GF-D8 (cell line): ENCODE results near the gene FKBP8.
A peak's percentile ranks its signal among the peaks of the same experiment; 100 is the strongest.
"Not testable (repeated sequence)": the region's sequence is repeated elsewhere in the genome, so short reads cannot be mapped to it uniquely, and the experiment has no call there.

ENCODE experiments used
- DNase-seq: peaks from one replicate; lab custom pipeline; 2025; lab: John Stamatoyannopoulos, UW

The FKBP8 gene

DNA sequence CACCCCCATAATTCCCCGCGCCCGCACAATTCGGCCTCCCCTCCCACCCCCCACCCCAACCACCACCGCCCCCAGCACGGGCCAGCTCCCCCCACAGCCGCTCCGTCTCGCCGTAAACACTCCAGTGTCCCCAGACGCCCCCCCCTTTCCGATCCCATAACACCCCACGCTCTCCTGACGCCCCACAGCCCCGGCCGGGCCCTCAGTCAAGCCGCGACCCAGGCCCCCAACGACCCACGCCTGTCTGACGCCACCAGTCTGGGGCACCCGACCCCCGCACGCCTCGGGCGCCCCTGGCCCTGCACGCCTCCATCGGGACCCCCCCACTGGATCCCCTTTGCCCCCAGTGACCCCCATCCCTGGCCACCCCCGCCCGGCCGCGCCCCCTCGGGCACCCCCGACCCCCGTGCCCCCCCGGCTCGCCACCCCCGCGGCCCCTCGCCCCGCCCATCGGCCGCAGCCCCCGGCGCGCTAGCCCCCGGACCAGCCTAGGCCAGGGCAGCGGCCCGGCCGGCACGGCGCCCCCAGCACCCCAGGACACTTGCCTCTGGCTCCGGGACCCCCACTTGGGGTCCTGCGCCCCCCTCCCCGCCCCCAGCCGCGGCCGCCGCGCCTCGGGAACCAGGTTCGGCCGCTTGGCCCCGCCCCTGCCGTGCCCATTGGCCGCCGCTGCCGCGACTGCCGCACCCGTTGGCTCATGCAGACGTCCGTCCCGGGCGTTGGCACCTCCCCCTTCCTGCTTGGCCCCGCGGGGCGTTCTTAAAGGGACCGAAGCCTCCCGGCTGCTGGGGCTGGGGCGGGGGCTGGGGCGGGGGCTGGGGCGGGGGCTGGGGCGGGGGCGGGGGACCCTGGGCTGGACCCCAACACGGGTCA, at the start of gene FKBP8:
Gene FKBP8, minus strand, starts transcription at position 633 of the 873 bp plus-strand sequence. CDS start 1,603 bp downstream, outside the sequence.
- peak; percentile 53 for DNase-seq

DNA sequence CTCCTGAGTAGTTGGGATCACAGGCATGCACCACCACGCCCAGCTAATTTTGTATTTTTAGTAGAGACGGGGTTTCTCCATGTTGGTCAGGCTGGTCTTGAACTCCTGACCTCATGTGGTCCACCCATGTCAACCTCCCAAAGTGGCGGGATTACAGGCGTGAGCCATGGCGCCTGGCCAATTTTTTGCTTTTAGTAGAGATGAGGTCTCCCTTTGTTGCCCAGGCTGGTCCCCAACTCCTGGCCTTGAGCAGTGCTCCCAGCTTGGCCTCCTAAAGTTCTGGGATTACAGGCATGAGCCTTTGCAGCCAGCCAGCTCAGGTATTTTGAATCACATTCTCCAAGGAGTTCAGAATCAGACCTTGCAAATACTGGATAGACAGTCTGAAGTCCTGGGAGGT, 49.4 kb upstream of the FKBP8 start:
- DNase-seq: not testable (repeated sequence)

DNA sequence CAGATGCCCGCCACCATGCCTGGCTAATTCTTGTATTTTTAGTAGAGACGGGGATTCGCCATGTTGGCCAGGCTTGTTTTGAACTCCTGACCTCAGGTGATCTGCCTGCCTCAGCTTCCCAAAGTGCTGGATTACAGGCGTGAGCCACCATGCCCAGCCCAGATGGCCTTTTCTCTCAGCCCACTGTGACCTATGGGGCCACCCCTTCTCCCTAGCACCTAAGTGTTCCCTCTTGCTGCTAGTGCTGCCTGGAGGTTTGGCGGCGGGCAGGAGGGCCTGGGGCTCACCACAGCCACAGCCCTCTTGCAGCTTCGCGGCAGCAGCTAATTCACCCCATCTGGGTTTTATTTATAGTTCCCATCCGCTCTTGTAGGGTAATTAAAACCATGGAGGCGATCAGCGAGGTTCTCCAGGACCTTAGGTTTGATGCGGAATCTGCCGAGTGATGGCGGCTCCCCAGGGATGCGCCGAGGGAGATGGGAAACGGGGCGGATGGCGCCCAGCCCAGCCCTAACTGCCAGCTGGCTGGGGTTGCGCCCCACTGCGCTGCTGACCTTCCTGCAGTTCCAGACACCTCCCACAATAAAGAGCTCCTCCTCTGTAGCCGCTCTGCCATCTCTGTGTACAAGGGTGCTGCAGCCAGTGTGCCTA, 48.5 kb upstream of the FKBP8 start:
- no peak for DNase-seq

DNA sequence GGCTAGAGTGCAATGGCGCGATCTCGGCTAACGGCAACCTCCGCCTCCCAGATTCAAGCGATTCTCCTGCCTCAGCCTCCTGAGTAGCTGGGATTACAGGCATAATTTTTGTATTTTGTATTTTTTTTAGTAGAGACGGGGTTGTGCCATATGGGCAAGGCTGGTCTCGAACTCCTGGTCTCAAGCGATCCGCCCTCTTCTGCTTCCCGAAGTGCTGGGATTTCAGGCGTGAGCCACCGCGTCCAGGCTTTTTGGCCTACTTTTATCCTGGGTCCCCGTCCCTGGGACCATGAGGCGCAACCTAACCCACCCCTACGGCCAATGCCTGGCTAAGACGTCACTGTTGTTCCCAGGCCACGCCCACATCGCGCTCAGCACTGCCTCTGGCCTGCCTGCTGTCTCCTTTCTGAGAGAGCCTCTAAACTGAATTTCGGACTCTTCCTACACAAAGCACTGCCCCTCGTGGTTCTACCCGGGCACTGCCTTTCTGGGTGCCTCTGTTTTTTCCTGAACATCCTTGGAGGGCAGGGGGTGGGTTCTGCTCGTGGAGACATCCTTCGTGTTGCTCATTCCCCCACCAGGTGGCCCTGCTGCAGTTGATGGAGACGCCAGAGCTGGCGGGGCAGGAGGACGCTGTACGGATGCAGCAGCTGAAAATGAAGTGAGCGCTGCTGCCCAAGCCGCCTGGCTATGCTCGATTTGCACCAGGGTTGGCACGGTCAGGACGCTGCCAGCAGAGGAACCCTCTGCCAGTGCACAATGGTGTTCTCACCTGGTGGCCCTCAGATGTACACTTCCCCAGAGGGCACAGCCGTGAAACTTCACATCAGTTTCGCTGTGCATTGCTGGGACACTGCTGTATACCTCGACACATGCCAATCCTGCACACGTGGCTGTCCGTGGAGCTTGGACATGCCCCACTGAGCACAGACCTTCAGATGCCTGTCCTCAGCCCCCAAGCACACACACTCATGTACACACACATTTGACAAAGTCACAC, 47.2 kb upstream of the FKBP8 start:
- DNase-seq: no peak

DNA sequence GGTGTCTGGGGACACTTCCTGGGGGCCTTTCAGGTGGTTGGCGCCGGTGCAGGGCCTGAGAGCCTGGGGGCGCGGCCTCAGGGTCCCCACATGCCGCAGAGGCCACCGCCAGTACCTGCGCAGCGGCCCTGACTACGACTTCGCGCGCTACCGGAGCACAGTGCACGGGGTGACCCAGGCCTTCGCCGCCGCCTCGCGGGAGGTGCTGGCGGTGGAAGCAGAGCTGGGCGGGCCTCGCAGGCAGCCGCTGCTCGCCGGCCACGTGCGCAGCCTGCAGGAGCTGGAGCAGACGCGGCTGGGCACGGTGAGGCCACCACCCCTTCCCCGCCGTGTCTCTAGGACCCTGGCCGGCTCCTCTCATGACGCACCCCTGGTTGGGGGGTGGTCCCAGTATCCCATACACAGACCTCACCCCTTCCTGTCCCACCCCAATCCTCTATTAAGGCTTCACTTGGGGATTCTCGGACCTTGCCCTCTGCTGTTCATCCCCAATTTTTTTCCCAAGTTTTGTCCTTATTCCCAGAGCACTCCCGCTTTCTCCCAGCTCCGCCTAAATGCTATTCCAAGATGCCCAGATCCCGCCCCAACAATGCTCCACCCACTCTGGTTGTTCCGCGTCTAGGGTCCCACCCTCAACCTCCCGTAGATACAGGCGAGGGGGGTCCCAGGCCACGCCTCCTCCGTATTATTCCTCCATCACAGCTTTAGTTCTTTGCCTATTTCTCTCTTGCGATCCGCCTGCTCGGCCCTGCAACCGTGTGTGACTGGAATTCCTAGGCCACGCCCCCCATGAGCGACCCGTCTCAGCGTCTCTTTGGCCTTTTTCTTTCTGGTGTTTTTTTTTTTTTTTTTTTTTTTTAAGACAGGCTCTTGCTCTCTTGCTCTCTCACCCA, 46.3 kb upstream of the FKBP8 start:
- peak; percentile 19 for DNase-seq

DNA sequence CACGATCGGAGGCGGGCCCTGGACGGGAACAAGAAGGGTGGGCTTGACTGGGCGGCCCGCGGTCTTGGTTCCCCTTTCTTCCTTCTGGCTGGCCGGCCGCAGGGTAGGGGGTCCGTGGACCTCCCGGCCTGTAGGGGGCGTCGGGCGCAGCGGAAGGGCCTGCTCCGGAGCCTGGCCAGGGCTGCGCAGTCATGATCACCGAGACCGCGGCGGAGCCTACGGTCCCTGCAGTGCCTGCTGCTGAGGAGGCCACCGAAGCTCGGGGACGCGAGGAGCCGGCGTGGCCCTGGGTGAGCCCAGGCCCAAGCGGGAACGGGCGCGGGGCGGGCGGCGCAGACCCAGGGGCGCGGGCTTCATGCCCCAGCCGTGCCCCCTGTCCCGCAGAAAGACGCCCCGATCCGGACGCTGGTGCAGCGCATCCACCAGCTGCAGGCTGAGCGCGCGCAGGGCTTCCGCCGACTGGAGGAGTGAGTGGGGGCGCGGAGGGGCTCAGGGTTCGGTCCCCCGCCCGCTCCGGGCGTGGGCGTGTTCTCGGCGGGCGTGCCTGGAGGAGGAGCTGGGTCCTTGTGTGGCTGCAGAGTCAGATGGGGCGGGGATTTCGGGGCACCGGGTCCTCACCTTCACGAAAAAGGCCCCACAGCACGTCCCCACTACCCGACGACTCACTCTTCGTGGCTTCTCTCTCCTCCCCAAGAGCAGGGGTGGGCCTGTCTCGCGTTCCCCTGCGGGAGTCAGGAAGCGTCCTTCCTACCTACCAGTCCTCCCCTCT, 45.4 kb upstream of the FKBP8 start, which contains the start of gene REX1BD:
Gene REX1BD, plus strand, starts transcription at position 188 of the 769 bp plus-strand sequence. Its CDS starts 4 bp downstream, at position 192.
- DNase-seq: peak; percentile 83

DNA sequence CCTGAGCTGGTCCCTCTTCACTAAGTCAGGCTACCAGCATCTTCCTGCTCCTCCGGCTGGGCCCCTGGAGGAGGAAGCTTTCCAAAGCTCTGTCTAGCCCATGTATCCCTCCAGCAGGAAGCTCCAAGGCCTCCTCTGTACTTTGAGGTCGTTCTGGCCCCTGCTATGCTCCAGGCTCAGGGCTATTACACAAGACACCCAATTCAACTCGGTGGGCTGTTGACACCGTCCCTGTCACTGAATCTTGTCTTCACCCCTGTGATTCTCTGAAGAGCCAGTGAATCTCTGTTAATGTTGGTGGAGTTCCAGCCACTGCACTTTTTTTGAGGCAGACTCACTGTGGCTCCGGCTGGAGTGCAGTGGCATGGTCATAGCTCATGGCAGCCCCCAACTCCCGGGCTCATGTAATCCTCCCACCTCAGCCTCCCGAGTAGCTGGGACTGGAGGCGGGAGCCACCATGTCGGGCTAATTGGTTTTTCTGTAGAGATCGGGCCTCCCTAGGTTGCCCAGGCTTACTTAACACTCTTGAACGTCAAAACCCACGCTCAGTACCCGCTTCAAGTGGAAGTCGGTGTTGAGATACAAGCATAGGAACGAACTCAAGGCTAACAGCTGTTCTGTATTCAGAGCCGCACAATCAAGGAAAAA, 44.7 kb upstream of the FKBP8 start:
- peak; percentile 14 for DNase-seq

DNA sequence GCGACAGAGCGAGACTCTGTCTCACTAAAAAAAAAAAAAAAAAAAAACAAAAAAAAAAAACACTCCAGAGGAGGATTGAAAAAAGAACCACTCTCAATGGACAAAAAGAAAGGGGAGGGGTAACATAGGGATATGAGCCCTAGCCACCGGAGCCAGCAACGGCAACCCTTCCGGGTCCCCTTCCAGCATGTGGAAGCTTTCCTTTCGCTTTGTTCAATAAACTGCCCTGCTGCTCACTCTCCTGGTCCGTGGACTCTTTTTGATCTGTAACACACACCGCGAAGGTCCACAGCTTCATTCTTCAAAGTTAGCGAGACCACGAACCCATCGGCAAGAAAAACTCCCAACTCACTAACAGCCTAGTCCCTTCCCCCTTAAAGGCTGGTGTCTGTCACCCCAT, 44.2 kb upstream of the FKBP8 start:
- no peak for DNase-seq

DNA sequence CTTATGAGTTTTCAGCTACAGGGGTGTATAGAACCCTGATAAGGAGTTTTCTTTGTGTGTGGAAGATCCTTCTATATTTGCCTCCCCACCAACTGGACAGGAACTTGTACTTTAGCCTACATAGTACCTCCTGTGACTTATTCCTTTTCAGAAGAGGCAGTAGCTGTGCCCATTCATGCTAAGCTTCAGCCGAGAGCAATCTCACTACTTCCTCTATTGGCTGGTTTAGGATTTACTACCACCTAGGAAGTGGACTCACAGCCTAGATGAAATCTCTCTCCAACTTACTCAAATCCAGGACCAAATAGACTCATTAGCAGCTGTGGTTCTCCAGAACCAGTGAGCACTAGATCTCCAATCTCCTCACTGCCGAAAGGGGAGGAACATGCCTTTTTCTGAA, 42.9 kb upstream of the FKBP8 start:
- peak; percentile 39 for DNase-seq

DNA sequence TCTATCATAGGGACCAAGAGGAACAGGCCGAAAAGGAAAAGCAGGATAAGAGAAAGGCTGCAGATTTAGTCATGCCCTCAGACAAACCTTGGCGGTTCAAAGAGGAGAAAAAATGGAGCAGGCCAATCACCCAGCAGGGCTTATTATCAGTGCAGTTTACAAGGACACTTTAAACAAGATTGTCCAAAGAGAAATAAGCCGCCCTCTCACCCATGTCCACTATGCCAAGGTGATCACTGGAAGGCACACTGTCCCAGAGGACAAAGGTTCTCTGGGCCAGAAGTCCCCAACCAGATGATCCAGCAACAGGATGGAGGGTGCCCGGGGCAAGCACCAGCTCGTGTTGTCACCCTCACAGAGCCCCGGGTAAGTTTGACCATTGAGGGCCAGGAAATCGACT, 36.9 kb upstream of the FKBP8 start:
- no peak for DNase-seq

DNA sequence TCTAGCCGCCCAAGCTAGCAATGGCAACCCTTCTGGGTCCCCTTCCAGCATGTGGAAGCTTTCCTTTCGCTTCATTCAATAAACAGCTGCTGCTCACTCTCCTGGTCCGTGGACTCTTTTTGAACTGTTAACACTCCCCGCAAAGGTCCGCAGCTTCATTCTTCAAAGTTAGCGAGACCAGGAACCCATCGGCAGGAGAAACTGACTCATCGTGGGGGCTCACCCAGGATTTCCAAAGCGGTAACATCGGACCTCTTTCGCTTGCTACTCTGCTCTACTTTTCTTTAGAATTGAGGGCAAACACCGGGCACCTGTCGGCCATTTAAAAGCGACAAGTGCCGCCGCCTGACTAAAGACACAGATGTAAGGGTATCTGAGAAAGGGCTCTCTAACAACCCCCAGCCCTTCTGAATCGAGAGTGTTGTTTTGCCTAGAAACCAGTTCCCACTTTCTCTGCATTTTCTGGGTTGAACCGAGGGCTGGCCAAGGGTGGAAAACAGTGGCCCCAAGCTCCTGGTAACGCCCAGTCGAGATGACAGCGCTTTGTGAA, 34.1 kb upstream of the FKBP8 start:
- DNase-seq: no peak

DNA sequence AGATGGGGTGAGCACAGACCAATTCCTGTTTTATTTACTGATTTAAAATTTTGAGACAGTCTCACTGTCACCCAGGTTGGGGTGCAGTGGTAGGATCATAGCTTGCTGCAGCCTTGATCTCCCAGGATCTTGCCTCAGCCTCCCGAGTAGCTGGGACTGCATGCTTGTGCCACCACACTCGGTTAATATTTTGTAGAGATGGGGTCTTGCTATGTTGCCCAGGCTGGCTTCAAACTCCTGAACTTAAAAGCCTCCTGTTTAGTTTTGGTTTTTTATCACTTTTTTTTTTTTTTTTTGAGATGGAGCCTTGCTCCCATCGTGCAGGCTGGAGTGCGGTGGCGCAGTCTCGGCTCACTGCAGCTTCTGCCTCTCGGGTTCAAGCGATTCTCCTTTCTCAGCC, 33.0 kb upstream of the FKBP8 start:
- DNase-seq: no peak

DNA sequence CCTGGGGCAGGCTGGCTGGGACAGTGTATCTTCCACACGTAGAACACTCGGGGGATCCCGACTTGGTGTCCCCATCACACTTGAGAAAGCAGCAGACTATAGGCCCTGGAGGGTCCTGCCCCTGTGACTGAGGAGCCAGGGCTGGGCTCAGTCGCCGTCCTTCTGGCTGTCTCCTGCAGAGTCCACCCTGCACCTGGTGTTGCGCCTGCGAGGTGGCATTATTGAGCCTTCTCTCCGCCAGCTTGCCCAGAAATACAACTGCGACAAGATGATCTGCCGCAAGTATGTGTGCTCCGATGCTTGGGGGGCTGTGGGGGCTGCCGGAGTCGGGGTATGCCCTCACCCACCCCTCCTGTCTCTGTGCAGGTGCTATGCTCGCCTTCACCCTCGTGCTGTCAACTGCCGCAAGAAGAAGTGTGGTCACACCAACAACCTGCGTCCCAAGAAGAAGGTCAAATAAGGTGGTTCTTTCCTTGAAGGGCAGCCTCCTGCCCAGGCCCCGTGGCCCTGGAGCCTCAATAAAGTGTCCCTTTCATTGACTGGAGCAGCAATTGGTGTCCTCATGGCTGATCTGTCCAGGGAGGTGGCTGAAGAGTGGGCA, 31.4 kb upstream of the FKBP8 start:
- no peak for DNase-seq

DNA sequence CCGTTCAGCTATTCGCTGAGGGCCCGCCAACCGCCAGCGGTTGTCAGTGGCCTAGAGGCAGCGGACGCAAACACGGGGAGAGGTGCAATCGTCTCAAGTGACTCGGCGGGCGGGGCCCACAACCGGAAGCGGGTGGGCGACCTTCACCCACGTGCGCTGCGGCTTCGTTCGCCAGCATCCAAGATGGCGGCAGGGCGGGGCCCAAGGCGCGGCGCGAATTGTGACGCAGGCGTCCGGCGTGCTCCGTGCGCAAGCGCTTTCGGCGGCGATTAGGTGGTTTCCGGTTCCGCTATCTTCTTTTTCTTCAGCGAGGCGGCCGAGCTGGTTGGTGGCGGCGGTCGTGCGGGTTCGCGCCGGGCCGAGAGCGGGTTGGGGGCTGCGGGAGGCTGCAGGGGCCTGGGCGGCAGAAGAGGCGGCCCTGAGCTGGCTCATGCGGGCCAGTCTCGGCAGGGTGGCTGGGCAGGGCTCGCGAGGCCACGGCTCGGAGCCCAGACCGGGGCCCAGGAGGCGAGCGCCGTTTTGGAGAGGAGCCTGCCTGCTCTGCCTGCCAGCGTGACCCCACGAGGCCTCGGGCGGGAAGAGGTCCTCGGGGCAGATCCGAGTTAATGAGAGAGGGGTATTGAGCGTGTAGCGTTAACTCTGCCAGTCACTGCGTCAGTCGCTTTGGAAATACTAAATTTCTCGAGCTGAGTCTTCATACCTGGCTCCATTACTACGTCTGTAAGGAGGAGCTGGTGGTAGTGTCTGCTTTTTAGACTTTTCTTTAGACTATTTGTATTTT, 28.4 kb upstream of the FKBP8 start, which contains the start of gene UBA52:
Gene UBA52, plus strand, starts transcription at position 294 of the 781 bp plus-strand sequence. CDS start 1,444 bp downstream, outside the sequence.
- DNase-seq: peak; percentile 93

DNA sequence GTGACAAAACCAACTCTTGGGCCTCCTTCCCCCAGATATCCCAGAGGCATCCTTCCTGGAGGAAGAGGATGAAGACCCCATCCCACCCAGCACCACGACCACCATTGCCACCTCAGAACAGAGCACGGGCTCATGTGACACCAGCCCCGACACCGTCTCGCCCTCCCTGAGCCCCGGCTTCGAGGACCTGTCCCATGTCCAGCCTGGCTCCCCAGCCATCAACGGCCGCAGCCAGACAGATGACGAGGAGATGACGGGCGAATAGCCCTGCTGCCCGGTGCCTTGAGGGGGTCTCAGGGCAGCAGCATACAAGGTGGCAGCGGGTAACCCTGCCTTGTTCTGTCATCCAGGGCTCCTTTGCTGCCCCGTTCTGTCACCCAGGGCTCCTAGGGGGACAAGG, 25.0 kb upstream of the FKBP8 start:
- DNase-seq: no peak

DNA sequence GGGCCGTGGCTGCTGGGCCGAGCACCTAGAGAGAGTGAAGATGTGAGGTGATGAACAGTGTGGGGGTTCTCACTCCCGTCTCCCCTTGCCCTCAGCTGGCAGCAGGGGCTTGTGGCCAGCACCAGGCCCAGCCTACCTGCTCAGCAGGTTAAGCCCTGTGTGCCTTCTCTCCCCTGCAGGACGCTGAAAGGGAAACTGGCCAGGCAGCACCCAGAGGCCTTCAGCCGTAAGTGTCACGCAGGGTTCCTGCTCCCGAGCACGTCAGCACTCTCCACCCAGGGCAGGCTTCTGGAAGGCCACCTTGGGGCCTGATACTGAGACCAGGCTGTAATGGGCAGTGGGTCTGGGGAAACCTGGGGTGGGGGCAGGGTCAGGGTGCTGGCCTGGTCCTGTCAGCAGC, 23.6 kb upstream of the FKBP8 start:
- no peak for DNase-seq

DNA sequence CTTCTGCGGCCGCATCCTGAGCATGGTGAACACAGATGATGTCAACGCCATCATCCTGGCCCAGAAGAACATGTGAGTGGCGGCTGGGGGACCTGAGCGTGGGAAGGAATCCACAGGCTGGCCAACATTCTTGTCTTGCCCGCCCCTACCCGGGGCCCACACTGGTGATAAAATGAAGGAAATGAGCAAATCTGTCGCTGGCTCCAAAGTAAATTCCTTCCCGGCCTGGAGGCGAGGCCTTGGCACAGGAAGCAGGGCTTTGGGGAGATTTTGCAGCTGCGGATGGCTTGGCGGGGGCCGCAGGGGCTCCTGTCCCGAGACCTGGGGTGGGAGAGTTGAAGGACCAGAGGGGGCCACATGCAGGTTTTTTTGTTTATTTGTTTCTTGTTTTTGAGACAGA, 18.7 kb upstream of the FKBP8 start:
- DNase-seq: no peak

DNA sequence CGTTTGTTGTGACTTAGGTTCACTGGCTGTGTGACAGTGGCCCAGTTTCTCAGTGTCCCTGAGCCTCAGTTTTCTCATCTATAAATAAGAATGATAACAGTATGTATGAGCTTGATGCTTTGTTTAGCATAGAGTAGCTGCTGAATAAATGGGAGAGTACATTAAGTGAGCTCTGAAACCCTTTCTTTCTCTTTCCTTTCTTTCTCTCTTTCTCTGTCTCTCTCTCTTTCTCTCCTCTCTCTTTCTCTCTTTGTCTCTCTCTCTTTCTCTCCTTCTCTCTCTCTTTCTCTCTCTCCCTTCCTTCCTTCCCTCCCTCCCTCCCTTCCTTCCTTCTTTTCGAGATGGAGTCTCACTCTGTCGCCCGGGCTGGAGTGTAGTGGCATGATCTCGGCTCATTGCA, 16.3 kb upstream of the FKBP8 start:
- no peak for DNase-seq
